ENCODE results near the gene SAPCD2.

DNA sequence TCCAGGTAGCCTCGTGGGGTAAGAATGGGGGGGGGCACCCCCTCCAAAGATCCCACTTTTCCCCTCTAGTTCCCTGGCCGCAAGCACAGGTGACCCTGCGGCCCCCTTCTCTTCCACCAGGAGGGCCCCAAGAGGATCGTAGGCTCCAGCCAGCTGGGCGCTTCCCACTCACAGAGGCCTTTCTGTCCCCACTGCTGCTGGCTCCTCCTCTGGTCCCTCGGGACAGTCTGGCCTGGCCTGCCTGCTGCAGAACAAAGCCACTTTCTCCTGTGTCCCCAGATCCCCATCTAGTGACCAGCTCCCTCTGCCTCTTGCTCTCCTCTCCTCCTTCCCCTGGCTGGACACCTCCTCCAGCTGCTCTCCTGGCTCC lies 534 bp upstream of the SAPCD2 start:
- TF ChIP-seq GATA2 (IDR thresholded peaks at IDR 0.05; ENCODE audit: low read depth, low read length) (no peak), GATA3 (IDR thresholded peaks at IDR 0.05; ENCODE audit: low read depth, low read length) (no peak)
